A549 (cell line): Measurements from ENCODE around the gene CYP27B1. TPM values are rescaled to one million over a fixed set of nuclear protein-coding genes. Genes with fewer than 3 reads are reported as not detected.

Experiments
- ATAC-seq, 2 experiments: fragments of 200-7000 bp in 1 of 2; fragments of >200 bp in 1 of 2; cut with Nextera tagmentation in 1 of 2; cut with Tn5 transposase in 1 of 2; 3 replicates each; pipeline versions ENCODE4 v1.8.0 to v1.9.1; 2018 to 2020; ENCODE audit warnings: mild to moderate bottlenecking in 1 of 2, moderate library complexity in 1 of 2
- CTCF ChIA-PET: fragments of 300-600 bp; sonication (Branson Sonifier 250); formaldehyde crosslinking; extraction: SDS; loops from one replicate; lab custom pipeline; 2021; ENCODE audit warnings: antibody characterized with exemption, inconsistent platforms; lab: Yijun Ruan, JAX
- POLR2A ChIA-PET: fragments of 350-600 bp; formaldehyde crosslinking; extraction: SDS; loops from one replicate; lab custom pipeline; 2021; ENCODE audit warnings: antibody characterized with exemption, inconsistent platforms; lab: Yijun Ruan, JAX
- DNase-seq, 2 experiments: peaks; one replicate each; pipeline versions ENCODE4 v3.0.0 to v3.0.0-alpha.2; 2011 to 2016; ENCODE audit warnings: low read depth in 1 of 2, low spot score in 1 of 2
- FAIRE-seq: peaks from 2 replicates; lab custom pipeline; 2011; peaks lifted over from hg19 to GRCh38; lab: Jason Lieb, UNC
- H3K27ac ChIP-seq, 2 experiments: fragments of >200 bp; sonication (Bioruptor Twin); formaldehyde crosslinking; 3 replicates each; pipeline ENCODE4 v1.5.1; 2016 to 2017
- H3K4me1 ChIP-seq: fragments of >200 bp; sonication (Bioruptor Twin); formaldehyde crosslinking; 3 replicates; pipeline ENCODE4 v1.6.1; 2016
- H3K4me2 ChIP-seq: fragments of >200 bp; sonication (Bioruptor Twin); formaldehyde crosslinking; 3 replicates; pipeline ENCODE4 v1.6.1; 2016
- H3K4me3 ChIP-seq: fragments of >200 bp; sonication (Bioruptor Twin); formaldehyde crosslinking; 3 replicates; pipeline ENCODE4 v1.5.1; 2016
- H3K9me3 ChIP-seq: fragments of >200 bp; sonication (Bioruptor Twin); formaldehyde crosslinking; 3 replicates; pipeline ENCODE4 v1.6.1; 2016
- CHD4 ChIP-seq: fragments of 200-600 bp; sonication (generic); IDR thresholded peaks from 2 replicates; pipeline ENCODE4 v1.6.1; 2016; ENCODE audit warnings: antibody characterized with exemption, mild to moderate bottlenecking, borderline replicate concordance
- ESRRA ChIP-seq: fragments of 150-350 bp; IDR thresholded peaks from 2 replicates; pipeline ENCODE4 v1.6.1; 2014; ENCODE audit warnings: mild to moderate bottlenecking, low read length, borderline replicate concordance
- FOSB ChIP-seq: fragments of 250-450 bp; sonication (Bioruptor Pico); IDR thresholded peaks from 2 replicates; pipeline ENCODE4 v1.5.0; 2020; ENCODE audit warnings: mild to moderate bottlenecking, moderate library complexity
- GATA3 ChIP-seq: IDR thresholded peaks from 2 replicates; pipeline ENCODE4 v1.6.1; 2012; ENCODE audit warnings: borderline replicate concordance
- HDAC2 ChIP-seq: fragments of 200-600 bp; sonication (generic); IDR thresholded peaks from 2 replicates; pipeline ENCODE4 v1.6.1; 2016
- HOXB5 ChIP-seq: fragments of 250-450 bp; sonication (Bioruptor Pico); IDR thresholded peaks from 2 replicates; pipeline ENCODE4 v1.5.0; 2020; ENCODE audit warnings: mild to moderate bottlenecking, moderate library complexity
- MAFK ChIP-seq: fragments of 450-650 bp; IDR thresholded peaks from 2 replicates; pipeline ENCODE4 v1.6.1; 2014; ENCODE audit not compliant: partially characterized antibody
- NFE2L2 ChIP-seq: fragments of 150-350 bp; conservative IDR thresholded peaks from 2 replicates; pipeline ENCODE4 v1.6.1; 2014; ENCODE audit warnings: low read length
- NPAS2 ChIP-seq: fragments of 250-450 bp; sonication (Bioruptor Pico); IDR thresholded peaks from 2 replicates; pipeline ENCODE4 v1.8.0; 2022; ENCODE audit warnings: mild to moderate bottlenecking, moderate library complexity, borderline replicate concordance
- POLR2A ChIP-seq: IDR thresholded peaks from 2 replicates; pipeline ENCODE4 v1.6.1; 2012; ENCODE audit warnings: mild to moderate bottlenecking, low read length
- POLR2AphosphoS2 ChIP-seq: conservative IDR thresholded peaks from 2 replicates; pipeline ENCODE4 v1.6.1; 2012; ENCODE audit warnings: low read length, improper control_type of control experiment, inconsistent platforms
- RARB ChIP-seq: fragments of 250-450 bp; sonication (Bioruptor Pico); IDR thresholded peaks from 2 replicates; pipeline ENCODE4 v1.8.0; 2021; ENCODE audit warnings: mild to moderate bottlenecking, moderate library complexity
- RCOR1 ChIP-seq: fragments of 150-350 bp; IDR thresholded peaks from 2 replicates; pipeline ENCODE4 v1.6.1; 2014; ENCODE audit warnings: antibody characterized with exemption, low read length, low read depth
- SMC3 ChIP-seq: fragments of >200 bp; sonication (Bioruptor Twin); formaldehyde crosslinking; IDR thresholded peaks from 3 replicates; pipeline ENCODE4 v1.6.1; 2018; ENCODE audit warnings: inconsistent platforms
- TFCP2L1 ChIP-seq: fragments of 250-450 bp; sonication (Bioruptor Pico); IDR thresholded peaks from 2 replicates; pipeline ENCODE4 v1.5.0; 2021; ENCODE audit warnings: mild to moderate bottlenecking
- TP53 ChIP-seq: fragments of 250-450 bp; sonication (Bioruptor Pico); IDR thresholded peaks from 2 replicates; pipeline ENCODE4 v1.5.0; 2021; ENCODE audit warnings: mild to moderate bottlenecking, moderate library complexity
- ZNF302 ChIP-seq: fragments of 250-450 bp; sonication (Bioruptor Pico); IDR thresholded peaks from 2 replicates; pipeline ENCODE4 v1.9.0; 2021; ENCODE audit warnings: inconsistent platforms, mild to moderate bottlenecking, moderate library complexity
- WGBS: methylation state at CpG from one replicate; pipeline ENCODE4 v1.1.6; 2017; ENCODE audit errors: missing lambda C conversion rate; 5-methylcytosine and 5-hydroxymethylcytosine counted together
- polyA plus RNA-seq, 4 experiments: library from polyadenylated mRNA; depleted of rRNA in 3 of 4; stranded (reverse); fragments of >200 nt; fragmentation: RNase III in 1 of 4; extraction: RNeasy Plus Mini Kit Qiagen cat#74134 plus additional on column Dnase treatment in 1 of 4; gene quantifications; 2 replicates in 3 of 4; 3 replicates in 1 of 4; pipeline ENCODE4 v1.2.3, GENCODE V29; 2011 to 2017
- TF ChIP-seq, protein P1 (sequence below): fragments of 250-450 bp; sonication (Bioruptor Pico); IDR thresholded peaks from 2 replicates; pipeline ENCODE4 v1.5.0; 2021; ENCODE audit warnings: mild to moderate bottlenecking, moderate library complexity, borderline replicate concordance
- TF ChIP-seq, protein P2 (sequence below): IDR thresholded peaks from 2 replicates; pipeline ENCODE4 v1.6.1; 2012; ENCODE audit warnings: low read depth, borderline replicate concordance
- TF ChIP-seq, protein P3 (sequence below): fragments of 150-350 bp; IDR thresholded peaks from 2 replicates; pipeline ENCODE4 v1.6.1; 2014; ENCODE audit warnings: low read depth, mild to moderate bottlenecking, low read length
- TF ChIP-seq, protein P4 (sequence below): fragments of >200 bp; sonication (Bioruptor Twin); formaldehyde crosslinking; IDR thresholded peaks from 2 replicates; pipeline ENCODE4 v1.6.1; 2016
- TF ChIP-seq, protein P5 (sequence below): fragments of >200 bp; sonication (Bioruptor Twin); formaldehyde crosslinking; IDR thresholded peaks from 3 replicates; pipeline ENCODE4 v1.5.1; 2016

Gene CYP27B1
- polyA plus RNA-seq, 2 of the 4 experiments (the other 2 are of a cell fraction) = 1.9 to 2.3 TPM

DNA sequence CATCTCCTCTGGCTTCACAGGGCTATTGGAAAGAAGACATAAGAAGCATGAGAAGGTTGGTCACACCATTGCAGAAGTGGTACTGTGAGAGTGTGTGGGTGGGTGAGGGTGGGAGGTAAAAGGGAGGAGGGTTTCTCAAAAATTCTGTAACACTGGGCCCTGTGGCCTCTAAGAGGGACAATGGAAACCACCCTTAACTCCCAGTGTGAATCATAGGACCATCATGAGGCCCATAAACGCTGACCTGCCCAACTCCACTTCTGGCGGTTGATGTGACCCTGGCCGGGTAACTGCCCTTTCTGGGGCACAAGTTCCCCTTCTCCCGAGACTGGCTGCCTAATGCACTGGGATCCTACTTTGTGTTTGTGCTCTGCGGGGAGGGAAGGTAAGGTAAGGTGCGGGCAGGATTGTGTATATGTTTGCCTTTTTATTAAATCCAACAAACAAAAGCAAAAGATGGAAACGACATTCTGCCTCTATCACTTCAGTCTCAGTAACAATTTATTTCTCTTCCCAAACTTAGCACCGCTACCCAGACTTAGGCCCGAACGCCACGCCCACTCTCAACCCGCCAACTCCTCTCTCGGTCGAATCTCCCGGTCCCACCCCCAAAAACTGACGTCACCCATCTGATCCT is 4.5 kb upstream of the CYP27B1 start:
- Histone ChIP-seq H3K27ac (peak overlapping the region; percentile 78 to 94), H3K4me2 (peak overlapping the region; percentile 95), H3K4me1 (peaks cover 24% of the 10 kb centered on the region), H3K4me3 (peak overlapping the region; percentile 77), H3K9me3 (no peaks in the 10 kb centered on the region)
- 2% methylated on average over 16 of the region's 16 CpGs for WGBS
- ATAC-seq (peak; percentile 72 to 82), DNase-seq (peak; percentile 94 to 95), FAIRE-seq (no peak)
- ChIA-PET CTCF (interaction anchor here (1.0 to 8.0 kb wide), 5 partner anchors 10 to 16 kb away, joined by 3 to 117 read pairs (median 6); partner anchors contain the start of genes MARCHF9 and TSFM), POLR2A (interaction anchor here (0.9 to 1.4 kb wide), 4 partner anchors 10 to 93 kb away, joined by 5 to 6 read pairs (median 5); partner anchors contain the start of gene TSPAN31)
- TF ChIP-seq HDAC2 (no peak), FOSB (0 out of 2 replicates have a peak, but pooled peaks have one; percentile 56), CHD4 (no peak)
- TF ChIP-seq, protein P1, sequence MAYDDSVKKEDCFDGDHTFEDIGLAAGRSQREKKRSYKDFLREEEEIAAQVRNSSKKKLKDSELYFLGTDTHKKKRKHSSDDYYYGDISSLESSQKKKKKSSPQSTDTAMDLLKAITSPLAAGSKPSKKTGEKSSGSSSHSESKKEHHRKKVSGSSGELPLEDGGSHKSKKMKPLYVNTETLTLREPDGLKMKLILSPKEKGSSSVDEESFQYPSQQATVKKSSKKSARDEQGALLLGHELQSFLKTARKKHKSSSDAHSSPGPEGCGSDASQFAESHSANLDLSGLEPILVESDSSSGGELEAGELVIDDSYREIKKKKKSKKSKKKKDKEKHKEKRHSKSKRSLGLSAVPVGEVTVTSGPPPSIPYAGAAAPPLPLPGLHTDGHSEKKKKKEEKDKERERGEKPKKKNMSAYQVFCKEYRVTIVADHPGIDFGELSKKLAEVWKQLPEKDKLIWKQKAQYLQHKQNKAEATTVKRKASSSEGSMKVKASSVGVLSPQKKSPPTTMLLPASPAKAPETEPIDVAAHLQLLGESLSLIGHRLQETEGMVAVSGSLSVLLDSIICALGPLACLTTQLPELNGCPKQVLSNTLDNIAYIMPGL (CRISPR knock-in tag) = no peak
- TF ChIP-seq, protein P2, sequence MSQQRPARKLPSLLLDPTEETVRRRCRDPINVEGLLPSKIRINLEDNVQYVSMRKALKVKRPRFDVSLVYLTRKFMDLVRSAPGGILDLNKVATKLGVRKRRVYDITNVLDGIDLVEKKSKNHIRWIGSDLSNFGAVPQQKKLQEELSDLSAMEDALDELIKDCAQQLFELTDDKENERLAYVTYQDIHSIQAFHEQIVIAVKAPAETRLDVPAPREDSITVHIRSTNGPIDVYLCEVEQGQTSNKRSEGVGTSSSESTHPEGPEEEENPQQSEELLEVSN = no peak

DNA sequence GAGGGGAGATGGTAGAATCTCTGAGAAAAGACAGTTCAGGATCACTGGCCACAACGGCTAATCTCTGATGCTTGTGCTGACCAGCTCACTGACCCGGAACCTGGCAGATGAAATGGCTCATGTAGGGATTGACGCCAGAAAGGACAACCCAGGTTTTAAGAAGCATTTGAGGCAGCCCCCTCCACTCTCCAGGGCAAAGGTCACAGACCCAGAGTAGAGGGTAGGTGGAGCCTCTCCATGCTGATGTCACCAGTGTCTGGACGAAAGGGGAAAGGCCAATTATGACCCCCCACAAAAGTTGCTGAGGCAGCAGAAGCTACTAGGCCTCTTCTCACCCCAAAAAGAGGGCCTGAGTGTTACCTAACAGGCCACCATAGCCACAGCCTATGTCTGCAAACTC is 3.9 kb upstream of the CYP27B1 start:
- ATAC-seq = no peak
- DNase-seq = no peak
- H3K4me2 ChIP-seq = peak overlapping the region; percentile 95
- POLR2A ChIA-PET = no interaction called here
- peaks cover 31% of the 10 kb centered on the region for H3K4me1 ChIP-seq
- CTCF ChIA-PET = interaction anchor here (1.2 to 8.0 kb wide), 3 partner anchors 11 to 15 kb away, joined by 6 to 117 read pairs (median 7); partner anchors contain the start of genes MARCHF9 and TSFM
- H3K9me3 ChIP-seq = no peaks in the 10 kb centered on the region
- peak overlapping the region in 1 of 2 experiments; percentile 94; a peak in 3 of 6 replicates for H3K27ac ChIP-seq
- TF ChIP-seq NPAS2 (CRISPR knock-in tag) (no peak), MAFK (peak; percentile 93)
- TF ChIP-seq, all 56 proteins: peak for 1
- 83% methylated on average over 4 of the region's 4 CpGs for WGBS
- FAIRE-seq = no peak
- peak overlapping the region; percentile 77; the same call in 2 of the 3 replicates for H3K4me3 ChIP-seq

DNA sequence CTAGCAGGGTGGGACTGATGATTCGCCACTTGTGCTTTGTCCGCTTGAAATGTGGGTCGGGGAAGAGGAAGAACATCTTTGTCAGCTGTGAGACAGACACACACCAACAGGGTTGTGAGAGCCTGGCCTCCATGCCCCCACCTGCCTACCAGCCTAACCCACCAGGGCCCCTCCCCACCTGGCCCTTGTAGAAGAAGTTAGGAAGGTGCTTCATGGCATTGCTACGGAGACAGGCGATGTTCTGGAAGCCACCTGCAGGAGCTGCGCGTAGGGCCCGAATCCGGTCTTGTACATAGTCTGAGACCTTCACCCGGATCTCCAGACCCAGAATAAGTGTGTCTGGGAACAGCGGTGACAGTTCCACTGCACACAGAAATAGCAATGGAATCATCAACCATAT is 2.7 kb upstream of the CYP27B1 start:
- 95% methylated on average over 11 of the region's 11 CpGs for WGBS
- Histone ChIP-seq H3K4me1 (peaks cover 37% of the 10 kb centered on the region), H3K9me3 (no peaks in the 10 kb centered on the region), H3K4me2 (no peak overlapping the region), H3K27ac (no peak overlapping the region), H3K4me3 (no peak overlapping the region)
- ChIA-PET CTCF (interaction anchor here (1.2 to 8.0 kb wide), 3 partner anchors 10 to 14 kb away, joined by 6 to 117 read pairs (median 7); partner anchors contain the start of genes MARCHF9 and TSFM), POLR2A (no interaction called here)
- DNase-seq (no peak), FAIRE-seq (no peak), ATAC-seq (no peak)
- TF ChIP-seq HDAC2 (no peak), GATA3 (no peak), NFE2L2 (no peak), CHD4 (no peak), POLR2AphosphoS2 (no peak), TFCP2L1 (no peak), POLR2A (no peak), SMC3 (no peak)
- TF ChIP-seq, protein P3, sequence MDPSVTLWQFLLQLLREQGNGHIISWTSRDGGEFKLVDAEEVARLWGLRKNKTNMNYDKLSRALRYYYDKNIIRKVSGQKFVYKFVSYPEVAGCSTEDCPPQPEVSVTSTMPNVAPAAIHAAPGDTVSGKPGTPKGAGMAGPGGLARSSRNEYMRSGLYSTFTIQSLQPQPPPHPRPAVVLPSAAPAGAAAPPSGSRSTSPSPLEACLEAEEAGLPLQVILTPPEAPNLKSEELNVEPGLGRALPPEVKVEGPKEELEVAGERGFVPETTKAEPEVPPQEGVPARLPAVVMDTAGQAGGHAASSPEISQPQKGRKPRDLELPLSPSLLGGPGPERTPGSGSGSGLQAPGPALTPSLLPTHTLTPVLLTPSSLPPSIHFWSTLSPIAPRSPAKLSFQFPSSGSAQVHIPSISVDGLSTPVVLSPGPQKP = no peak

DNA sequence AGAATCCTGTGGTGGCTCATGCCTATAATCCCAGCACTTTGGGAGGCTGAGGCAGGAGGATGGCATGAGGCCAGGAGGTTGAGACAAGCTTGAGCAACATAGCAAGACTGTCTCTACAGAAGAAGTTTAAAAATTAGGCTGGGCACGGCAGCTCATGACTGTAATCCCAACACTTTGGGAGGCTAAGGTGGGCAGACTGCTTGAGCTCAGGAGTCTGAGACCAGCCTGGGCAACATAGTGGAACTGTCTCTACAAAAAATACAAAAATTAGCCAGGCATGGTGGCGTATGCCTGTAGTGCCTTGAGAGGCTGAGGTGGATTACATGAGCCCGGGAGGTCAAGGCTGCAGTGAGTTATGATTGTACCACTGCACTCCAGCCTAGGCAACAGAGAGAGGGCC is 998 bp upstream of the CYP27B1 start:
- DNase-seq (no peak), ATAC-seq (no peak), FAIRE-seq (no peak)
- 83% methylated on average over 3 of the region's 3 CpGs for WGBS
- CTCF ChIA-PET = interaction anchor here (0.7 to 8.0 kb wide), 10 partner anchors 9 to 39 kb away, joined by 3 to 117 read pairs (median 8); partner anchors contain the start of genes CDK4, MARCHF9 and TSFM
- H3K9me3 ChIP-seq = no peaks in the 10 kb centered on the region
- H3K4me2 ChIP-seq = no peak overlapping the region
- H3K4me1 ChIP-seq = peaks cover 32% of the 10 kb centered on the region
- H3K27ac ChIP-seq = no peak overlapping the region
- POLR2A ChIA-PET = interaction anchor here (1.1 to 2.2 kb wide), 3 partner anchors 11 to 30 kb away, joined by 3 to 7 read pairs (median 3); partner anchors contain the start of gene TSPAN31
- H3K4me3 ChIP-seq = no peak overlapping the region
- TF ChIP-seq ESRRA (no peak), ZNF302 (CRISPR knock-in tag) (no peak), HOXB5 (CRISPR knock-in tag) (no peak), TP53 (CRISPR knock-in tag) (no peak), TFCP2L1 (no peak), RCOR1 (no peak), RARB (CRISPR knock-in tag) (no peak), NFE2L2 (no peak)
- TF ChIP-seq, protein P4, sequence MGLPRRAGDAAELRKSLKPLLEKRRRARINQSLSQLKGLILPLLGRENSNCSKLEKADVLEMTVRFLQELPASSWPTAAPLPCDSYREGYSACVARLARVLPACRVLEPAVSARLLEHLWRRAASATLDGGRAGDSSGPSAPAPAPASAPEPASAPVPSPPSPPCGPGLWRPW = no peak
- TF ChIP-seq, protein P1 (CRISPR knock-in tag) = no peak
- TF ChIP-seq, protein P5, sequence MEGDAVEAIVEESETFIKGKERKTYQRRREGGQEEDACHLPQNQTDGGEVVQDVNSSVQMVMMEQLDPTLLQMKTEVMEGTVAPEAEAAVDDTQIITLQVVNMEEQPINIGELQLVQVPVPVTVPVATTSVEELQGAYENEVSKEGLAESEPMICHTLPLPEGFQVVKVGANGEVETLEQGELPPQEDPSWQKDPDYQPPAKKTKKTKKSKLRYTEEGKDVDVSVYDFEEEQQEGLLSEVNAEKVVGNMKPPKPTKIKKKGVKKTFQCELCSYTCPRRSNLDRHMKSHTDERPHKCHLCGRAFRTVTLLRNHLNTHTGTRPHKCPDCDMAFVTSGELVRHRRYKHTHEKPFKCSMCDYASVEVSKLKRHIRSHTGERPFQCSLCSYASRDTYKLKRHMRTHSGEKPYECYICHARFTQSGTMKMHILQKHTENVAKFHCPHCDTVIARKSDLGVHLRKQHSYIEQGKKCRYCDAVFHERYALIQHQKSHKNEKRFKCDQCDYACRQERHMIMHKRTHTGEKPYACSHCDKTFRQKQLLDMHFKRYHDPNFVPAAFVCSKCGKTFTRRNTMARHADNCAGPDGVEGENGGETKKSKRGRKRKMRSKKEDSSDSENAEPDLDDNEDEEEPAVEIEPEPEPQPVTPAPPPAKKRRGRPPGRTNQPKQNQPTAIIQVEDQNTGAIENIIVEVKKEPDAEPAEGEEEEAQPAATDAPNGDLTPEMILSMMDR = no peak
